Urinary bladder (tissue), 4 donors: ENCODE results near the gene NPR2. TPM values are rescaled to one million over a fixed set of nuclear protein-coding genes. Genes with fewer than 3 reads are reported as not detected.

Source experiments
- DNase-seq: peaks from one replicate; pipeline ENCODE4 v3.0.0-alpha.2; 2015; ENCODE audit errors: extremely low spot score
- H3K27ac ChIP-seq: one replicate; pipeline ENCODE4 v1.5.1; 2013; ENCODE audit warnings: low read depth, mild to moderate bottlenecking, moderate library complexity
- H3K36me3 ChIP-seq: one replicate; pipeline ENCODE4 v1.6.1; 2013; ENCODE audit warnings: mild to moderate bottlenecking, moderate library complexity; ENCODE audit not compliant: insufficient read depth
- H3K4me1 ChIP-seq: one replicate; pipeline ENCODE4 v1.6.1; 2013; ENCODE audit warnings: mild to moderate bottlenecking, moderate library complexity; ENCODE audit not compliant: insufficient read depth
- H3K4me3 ChIP-seq: one replicate; pipeline ENCODE4 v1.5.1; 2013; ENCODE audit warnings: low read depth, low read length
- WGBS: extraction: QIAGEN DNeasy Blood & Tissue Kit; methylation state at CpG from one replicate; pipeline ENCODE4 v1.1.7; 2013; 5-methylcytosine and 5-hydroxymethylcytosine counted together
- polyA plus RNA-seq: library from polyadenylated mRNA; stranded (reverse); fragments of 200-250 nt; gene quantifications from one replicate; pipeline ENCODE4 v1.2.3, GENCODE V29; 2013
- total RNA-seq: library from RNA; depleted of rRNA; stranded (reverse); fragments of >200 nt; gene quantifications from one replicate; pipeline ENCODE4 v1.2.3, GENCODE V29; 2014
- donor health status: healthy with polysubstance abuse.
- donor health status: healthy.

Gene NPR2
- total and polyA plus RNA-seq, 2 donors: 23.1 to 30.6 TPM

DNA sequence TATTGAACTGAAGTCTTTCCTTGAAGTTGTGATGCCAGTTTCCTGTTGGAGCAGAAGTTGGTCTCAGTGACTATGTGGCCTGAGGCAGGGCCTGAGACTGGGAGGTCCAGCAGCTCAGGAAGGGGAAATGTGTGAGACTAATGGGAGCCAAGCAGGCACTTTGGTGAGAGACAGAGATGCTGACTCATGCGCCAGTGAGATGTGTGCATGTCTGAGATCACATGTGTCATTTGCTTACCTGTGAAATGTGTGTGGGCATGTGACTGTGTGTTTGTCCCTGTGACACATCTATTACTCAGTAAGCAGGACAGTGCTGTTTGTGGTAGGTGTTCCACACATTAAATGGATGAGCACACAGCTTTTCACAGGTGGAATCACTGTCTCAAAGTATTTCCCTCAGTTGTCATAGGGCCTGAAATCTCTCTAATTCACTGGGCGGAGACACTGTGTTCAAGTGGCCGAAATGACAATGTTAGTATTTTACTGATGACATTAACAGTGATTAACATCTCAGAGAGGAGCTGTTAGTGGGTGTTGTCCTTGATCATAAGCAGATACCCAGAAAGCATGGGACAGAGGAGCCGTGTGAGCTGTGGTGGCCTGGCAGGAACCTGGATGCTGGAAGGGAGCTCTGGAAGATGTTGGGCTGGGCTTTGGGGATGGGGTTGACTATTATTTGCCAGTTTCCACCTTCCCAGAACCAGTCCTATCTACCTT lies 7.4 kb downstream of the NPR2 start:
- H3K27ac ChIP-seq: no peak overlapping the region
- no peak for DNase-seq
- H3K4me1 ChIP-seq: no peaks in the 10 kb centered on the region
- WGBS: 89% methylated on average over 4 of the region's 4 CpGs
- H3K36me3 ChIP-seq: no peaks in the 10 kb centered on the region
- no peak overlapping the region for H3K4me3 ChIP-seq

DNA sequence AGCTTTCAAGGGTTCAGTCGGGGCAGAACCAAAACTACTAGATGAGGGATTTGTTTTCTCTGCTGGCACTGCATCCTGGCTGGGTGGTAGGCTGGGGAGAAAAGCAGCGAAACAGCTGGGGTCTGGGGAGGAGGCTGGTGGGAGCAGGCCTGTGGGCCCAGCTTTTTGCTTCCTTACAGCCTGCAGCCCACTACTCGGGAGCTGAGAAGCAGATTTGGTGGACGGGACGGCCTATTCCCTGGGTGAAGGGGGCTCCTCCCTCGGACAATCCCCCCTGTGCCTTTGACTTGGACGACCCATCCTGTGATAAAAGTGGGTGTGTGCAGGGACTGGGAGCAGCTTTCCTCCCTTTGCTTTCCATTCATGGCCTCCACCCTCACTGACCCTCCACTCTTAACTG lies 9.1 kb downstream of the NPR2 start:
- WGBS: 82% methylated on average over 7 of the region's 7 CpGs
- DNase-seq: no peak
- Histone ChIP-seq H3K36me3 (no peaks in the 10 kb centered on the region), H3K27ac (no peak overlapping the region), H3K4me1 (no peaks in the 10 kb centered on the region), H3K4me3 (no peak overlapping the region)

DNA sequence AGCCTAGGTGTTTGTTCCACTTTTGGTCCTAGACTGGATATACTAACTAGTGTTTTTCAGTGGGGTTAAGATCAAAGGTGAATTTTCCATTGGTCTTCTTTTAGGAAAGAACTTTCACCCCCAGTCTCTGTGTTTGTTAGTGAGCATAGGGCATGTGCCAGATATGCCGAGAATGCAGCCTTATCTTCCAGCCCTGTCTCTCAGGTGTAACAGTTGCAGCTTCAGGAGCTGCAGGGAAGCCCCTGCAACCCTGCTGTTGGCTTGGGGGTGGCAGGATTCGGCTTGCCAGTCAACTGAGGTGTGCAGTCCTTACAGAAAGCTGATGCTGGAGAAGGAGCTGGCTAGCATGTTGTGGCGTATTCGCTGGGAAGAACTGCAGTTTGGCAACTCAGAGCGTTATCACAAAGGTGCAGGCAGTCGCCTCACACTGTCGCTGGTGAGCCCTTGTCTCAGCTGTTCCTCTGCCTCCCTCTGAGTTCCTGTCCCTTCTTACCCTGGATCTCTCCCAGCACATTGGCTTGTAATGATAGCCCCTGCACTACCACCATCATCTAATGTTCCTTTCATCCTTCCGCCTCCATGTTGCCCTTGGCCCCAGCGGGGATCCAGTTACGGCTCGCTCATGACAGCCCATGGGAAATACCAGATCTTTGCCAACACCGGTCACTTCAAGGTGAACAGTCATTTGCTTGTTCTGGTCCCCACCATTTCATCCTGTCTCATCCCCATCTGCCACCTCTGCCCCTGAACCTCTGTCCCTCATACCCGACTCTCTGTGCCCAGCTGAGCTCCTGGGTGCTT lies 10.1 kb downstream of the NPR2 start:
- Histone ChIP-seq H3K4me3 (no peak overlapping the region), H3K27ac (no peak overlapping the region), H3K36me3 (no peaks in the 10 kb centered on the region), H3K4me1 (no peaks in the 10 kb centered on the region)
- DNase-seq: no peak
- 92% methylated on average over 13 of the region's 13 CpGs for WGBS

DNA sequence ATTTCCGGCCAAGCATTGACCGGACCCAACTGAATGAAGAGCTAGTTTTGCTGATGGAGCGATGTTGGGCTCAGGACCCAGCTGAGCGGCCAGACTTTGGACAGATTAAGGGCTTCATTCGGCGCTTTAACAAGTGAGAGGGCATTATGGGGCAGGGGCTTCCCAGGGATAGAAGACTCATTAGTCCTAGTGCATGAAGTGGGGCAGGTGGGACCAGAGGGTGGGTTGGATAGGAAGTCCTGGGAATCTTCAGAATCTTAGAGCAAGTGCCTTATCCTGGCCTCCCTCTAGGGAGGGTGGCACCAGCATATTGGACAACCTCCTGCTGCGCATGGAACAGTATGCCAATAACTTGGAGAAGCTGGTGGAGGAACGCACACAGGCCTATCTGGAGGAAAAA lies 14.7 kb downstream of the NPR2 start:
- WGBS: 96% methylated on average over 8 of the region's 8 CpGs
- H3K4me1 ChIP-seq: no peaks in the 10 kb centered on the region
- H3K4me3 ChIP-seq: no peak overlapping the region
- no peak overlapping the region for H3K27ac ChIP-seq
- DNase-seq: no peak
- no peaks in the 10 kb centered on the region for H3K36me3 ChIP-seq

DNA sequence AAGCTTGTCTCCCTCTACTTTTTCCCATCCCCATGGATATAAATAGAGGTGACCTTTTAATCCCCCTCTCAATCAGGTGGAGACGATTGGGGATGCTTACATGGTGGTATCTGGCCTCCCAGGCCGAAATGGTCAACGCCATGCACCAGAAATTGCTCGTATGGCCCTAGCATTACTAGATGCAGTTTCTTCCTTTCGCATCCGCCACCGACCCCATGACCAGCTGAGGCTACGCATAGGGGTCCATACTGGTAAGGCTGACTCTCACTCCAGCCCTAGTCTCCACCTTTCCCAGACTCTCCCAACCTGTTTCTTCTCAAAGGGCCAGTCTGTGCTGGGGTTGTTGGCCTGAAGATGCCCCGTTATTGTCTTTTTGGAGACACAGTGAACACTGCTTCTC lies 17.0 kb downstream of the NPR2 start:
- H3K4me3 ChIP-seq: no peak overlapping the region
- DNase-seq: no peak
- no peaks in the 10 kb centered on the region for H3K36me3 ChIP-seq
- 92% methylated on average over 9 of the region's 9 CpGs for WGBS
- H3K4me1 ChIP-seq: no peaks in the 10 kb centered on the region
- no peak overlapping the region for H3K27ac ChIP-seq

DNA sequence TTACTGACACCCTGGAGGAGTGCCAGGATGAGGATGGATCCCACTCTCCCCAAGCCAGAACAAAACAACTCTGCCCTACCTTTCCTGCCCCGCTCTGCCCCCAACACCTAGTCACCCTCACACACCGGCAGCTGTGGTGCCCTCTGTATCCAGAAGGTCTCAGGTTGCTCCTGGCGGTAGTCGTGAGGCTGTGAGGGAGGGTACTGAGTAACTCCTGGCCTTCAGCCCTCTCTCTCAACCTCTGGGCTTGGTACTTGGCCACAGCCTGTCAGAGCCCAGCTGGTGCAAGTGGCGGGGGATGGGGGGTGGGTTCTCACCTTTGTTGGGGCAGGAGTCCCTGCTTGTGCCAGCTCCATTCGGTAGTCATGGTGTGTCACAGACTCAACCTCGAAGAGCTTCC lies 18.7 kb downstream of the NPR2 start:
- H3K36me3 ChIP-seq: no peaks in the 10 kb centered on the region
- no peak overlapping the region for H3K27ac ChIP-seq
- WGBS: 92% methylated on average over 7 of the region's 7 CpGs
- no peak for DNase-seq
- H3K4me3 ChIP-seq: no peak overlapping the region
- H3K4me1 ChIP-seq: no peaks in the 10 kb centered on the region

DNA sequence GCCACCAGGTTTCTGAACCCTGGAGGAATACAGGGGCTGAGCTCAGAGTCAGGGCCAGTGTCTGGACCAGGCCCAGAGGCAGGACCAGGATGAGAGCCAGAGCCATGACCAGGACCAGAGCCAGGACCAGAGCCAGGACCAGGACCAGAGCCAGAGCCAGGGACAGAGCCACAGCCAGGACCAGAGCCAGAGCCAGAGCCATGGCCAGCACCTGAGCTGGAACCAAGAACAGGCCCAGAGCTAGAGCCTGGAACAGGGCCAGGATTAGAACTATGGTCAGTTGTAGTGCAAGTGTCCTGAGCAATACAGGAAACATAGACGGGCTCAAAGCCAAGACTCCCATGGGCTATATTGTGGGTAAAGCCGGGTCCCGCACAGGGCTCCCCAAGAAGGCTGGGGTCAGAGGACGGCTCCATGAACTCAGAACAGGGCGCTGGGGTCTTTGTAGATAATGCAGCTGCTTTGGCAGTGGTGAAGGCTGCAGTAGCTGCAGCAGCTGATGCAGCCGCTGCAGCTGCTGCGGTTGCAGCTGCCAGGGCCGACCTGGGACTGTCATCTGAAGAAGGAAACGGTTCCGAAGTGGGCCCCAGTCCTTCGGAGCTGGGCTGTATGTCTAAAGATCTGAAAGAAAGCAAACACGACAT lies 20.1 kb downstream of the NPR2 start:
- Histone ChIP-seq H3K27ac (no peak overlapping the region), H3K4me1 (no peaks in the 10 kb centered on the region), H3K4me3 (peak overlapping the region; percentile 38), H3K36me3 (no peaks in the 10 kb centered on the region)
- WGBS: 11% methylated on average over 12 of the region's 12 CpGs
- DNase-seq: no peak

DNA sequence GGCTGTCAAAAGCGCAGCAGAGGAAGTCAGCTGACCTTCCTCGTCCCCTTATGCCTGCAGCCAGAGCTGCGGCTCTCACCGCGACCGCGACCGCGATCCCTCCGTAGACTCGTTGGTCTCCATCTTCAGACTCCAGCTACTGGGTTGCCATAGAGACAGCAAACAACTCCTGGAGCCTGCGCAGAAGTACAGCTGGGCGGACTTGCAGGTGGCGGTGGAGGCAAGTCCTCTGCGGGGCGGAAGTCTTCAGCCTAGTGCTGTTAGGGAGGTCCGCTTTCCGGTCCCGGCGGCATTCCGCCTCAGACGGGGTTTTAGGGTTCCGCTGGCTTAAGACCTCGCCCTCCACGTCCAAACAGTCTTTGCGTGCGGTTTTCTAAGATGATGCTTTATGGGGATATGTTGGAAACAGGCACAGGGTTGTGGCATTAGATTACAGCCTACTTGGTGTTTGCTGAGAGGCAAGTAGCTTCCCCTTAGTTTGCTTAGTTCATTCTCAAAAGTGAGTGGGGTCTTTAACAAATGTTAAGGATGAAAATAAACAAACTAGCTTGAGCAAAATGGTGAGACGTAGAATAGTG lies 20.7 kb downstream of the NPR2 start, which contains the start of gene SPAG8:
Gene SPAG8 (minus strand): TSS at position 238 of the 578 bp plus-strand sequence. CDS start 115 bp downstream, at position 123.
- Histone ChIP-seq H3K36me3 (no peaks in the 10 kb centered on the region), H3K4me1 (no peaks in the 10 kb centered on the region), H3K4me3 (peak within 1 kb of the TSS; percentile 38), H3K27ac (peak within 1 kb of the TSS; percentile 73)
- under 1% methylated on average over 28 of the region's 28 CpGs for WGBS
- DNase-seq: peak; percentile 92

DNA sequence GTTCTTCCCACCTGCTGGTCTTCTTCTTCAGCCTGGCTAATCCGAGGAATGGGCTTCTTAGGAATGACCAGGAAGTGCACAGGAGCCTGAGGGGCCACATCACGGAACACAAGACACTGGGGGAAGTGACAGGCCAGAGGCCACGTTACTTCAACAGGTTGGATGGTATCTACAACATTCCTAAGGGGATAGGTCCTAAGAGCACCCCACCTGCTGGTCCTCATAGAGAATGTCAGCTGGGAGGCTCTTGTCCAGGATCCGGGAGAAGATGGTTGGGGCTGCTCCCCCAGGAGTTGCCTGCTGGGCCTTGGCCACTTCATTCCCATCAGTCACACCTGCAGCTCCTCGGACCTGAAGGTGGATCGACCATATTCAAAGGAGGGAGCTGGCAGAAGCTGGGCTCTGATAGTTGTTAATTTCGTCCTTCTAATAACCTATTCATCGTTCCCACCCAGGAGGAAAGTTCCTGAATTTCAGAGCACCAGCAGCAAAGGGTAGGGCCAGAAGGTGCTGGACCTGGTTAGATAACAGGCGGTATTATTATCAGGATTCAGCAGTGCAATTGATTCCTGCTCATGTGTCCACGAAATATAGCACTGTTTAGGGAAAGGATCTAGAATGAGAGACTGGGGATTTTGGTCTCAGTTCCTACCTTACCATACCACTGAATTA lies 22.2 kb downstream of the NPR2 start:
- Histone ChIP-seq H3K27ac (no peak overlapping the region), H3K4me1 (no peaks in the 10 kb centered on the region), H3K36me3 (no peaks in the 10 kb centered on the region), H3K4me3 (no peak overlapping the region)
- WGBS: 76% methylated on average over 10 of the region's 10 CpGs
- no peak for DNase-seq

DNA sequence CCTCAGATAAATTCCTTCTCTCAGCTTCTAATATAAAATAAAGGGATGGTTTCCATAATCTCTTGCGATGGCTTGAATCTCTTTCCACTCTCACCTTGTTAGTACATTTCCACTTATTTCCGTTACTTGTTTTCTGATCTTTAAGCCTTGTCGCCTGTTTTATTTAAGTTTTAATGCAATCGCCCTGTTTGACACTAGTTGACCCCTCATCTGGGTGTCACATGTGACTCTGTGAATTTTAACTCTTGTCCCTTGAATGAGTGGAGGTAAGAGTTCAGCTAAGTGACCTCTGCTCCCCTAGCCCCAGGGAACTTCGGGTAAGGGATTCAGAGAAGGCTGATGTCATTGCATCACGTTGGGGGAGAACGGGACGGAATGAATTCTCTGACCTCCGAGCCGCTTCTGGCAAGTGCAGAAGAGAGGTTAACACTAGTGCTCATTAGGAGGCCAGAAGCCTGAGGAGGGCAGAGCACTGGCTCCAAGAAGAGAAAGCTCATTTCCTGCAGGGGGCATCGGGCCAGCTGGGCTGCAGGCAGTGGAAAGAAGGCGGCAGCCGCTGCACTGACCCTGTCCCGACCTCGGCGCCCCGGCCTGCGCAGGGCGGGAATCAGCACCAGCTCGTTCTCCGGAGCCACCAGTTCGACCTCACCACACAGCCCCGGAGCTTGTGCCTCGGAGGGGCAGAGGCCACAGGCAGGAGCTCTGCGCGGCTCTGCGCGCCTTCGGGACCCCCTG lies 22.9 kb downstream of the NPR2 start:
- no peak for DNase-seq
- peak overlapping the region; percentile 95 for H3K27ac ChIP-seq
- peak overlapping the region; percentile 87 for H3K4me3 ChIP-seq
- H3K4me1 ChIP-seq: no peaks in the 10 kb centered on the region
- WGBS: 8% methylated on average over 29 of the region's 29 CpGs
- no peaks in the 10 kb centered on the region for H3K36me3 ChIP-seq

DNA sequence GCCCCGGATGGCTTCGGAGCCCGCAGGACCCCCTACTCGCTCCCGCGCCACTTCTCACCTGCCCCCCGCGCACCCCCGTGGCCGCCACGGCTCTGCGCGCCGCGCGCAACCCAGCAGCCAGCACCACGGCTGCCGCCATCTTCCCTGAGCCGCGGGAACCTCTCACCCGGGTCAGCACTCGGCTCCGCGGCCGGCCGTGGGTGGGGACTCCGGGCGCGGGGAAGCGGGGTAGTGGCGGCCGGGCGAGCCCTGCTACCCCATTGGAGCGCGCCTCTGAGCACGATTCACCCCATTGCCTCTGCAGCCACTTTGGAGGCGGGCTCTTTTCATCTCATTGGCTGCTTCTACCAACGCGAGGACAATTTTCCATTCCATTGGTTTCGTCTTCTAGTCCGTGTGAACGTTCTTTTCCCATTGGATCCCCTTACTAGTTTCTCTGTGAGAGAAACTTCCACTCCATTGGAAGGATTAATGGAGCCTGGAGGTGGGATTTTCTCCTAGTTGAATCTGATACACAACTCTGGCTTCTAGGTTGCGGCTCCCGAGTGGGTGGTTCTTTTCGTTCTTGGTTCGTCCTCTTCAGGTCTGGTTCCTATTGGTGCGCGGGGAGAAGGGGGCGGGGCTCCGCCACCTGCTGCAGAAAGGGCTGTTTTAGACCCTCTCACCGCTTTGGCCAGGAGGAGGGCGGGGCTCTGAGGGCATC lies 23.6 kb downstream of the NPR2 start, which contains the start of gene HINT2:
Gene HINT2 (minus strand): TSS at position 202 of the 703 bp plus-strand sequence. CDS start 63 bp downstream, at position 139.
- DNase-seq: peak; percentile 98
- Histone ChIP-seq H3K36me3 (no peaks in the 10 kb centered on the region), H3K4me1 (no peaks in the 10 kb centered on the region), H3K4me3 (peak within 1 kb of the TSS; percentile 87), H3K27ac (peak within 1 kb of the TSS; percentile 95)
- under 1% methylated on average over 52 of the region's 52 CpGs for WGBS

DNA sequence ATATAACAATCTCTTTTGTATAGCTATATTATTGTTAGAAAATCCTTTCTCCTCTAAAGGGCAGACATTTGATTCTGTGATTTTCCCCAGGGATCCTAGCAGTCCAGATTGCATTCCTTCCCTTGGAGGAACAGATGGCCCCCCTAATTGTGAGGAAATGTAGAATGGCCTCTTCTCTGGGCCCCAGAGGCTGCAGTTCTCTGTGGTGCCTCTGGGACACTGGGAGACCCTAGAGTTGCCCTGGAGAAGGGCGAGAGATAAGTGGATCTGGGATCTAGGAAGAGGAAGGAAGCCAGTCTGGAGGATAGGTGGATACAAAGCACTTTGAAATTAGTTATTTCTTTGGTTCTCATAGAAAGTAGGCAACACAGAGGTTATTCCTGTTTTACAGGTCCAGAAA lies 25.3 kb downstream of the NPR2 start:
- Histone ChIP-seq H3K27ac (no peak overlapping the region), H3K4me3 (no peak overlapping the region), H3K4me1 (no peaks in the 10 kb centered on the region), H3K36me3 (no peaks in the 10 kb centered on the region)
- WGBS: 35% methylated on average over 1 of the region's 1 CpG
- no peak for DNase-seq
